ENCODE results near the gene PITRM1. TPM values are rescaled to one million over a fixed set of nuclear protein-coding genes. Genes with fewer than 3 reads are reported as not detected.
A peak's percentile ranks its signal among the peaks of the same experiment; 100 is the strongest.

Gene PITRM1
- polyA plus RNA-seq, 1 donor, result 68.9 TPM

- no peak for DNase-seq
Measured at GRCh38 chr10:3166496-3167290, 5.9 kb downstream of the PITRM1 start.

GRCh38 chr10:3165196-3165595, 7.4 kb downstream of the PITRM1 start:
- DNase-seq, result no peak

- DNase-seq, result no peak
Measured at GRCh38 chr10:3163879-3164278, 8.7 kb downstream of the PITRM1 start.

- no peak for DNase-seq
Measured at GRCh38 chr10:3162533-3162932, 10.0 kb downstream of the PITRM1 start.

GRCh38 chr10:3159152-3159551, 13.4 kb downstream of the PITRM1 start:
- DNase-seq, result no peak

GRCh38 chr10:3154666-3155065, 17.9 kb downstream of the PITRM1 start:
- no peak for DNase-seq

- no peak for DNase-seq
Measured at GRCh38 chr10:3152566-3152935, 20.0 kb downstream of the PITRM1 start.

GRCh38 chr10:3151889-3152565, 20.6 kb downstream of the PITRM1 start:
- no peak for DNase-seq

GRCh38 chr10:3150961-3151360, 21.6 kb downstream of the PITRM1 start:
- no peak for DNase-seq

- no peak for DNase-seq
Measured at GRCh38 chr10:3150366-3150765, 22.2 kb downstream of the PITRM1 start.

- DNase-seq, result no peak
Measured at GRCh38 chr10:3149918-3150317, 22.7 kb downstream of the PITRM1 start.

- DNase-seq, result no peak
Measured at GRCh38 chr10:3148994-3149393, 23.6 kb downstream of the PITRM1 start.

GRCh38 chr10:3148041-3148440, 24.5 kb downstream of the PITRM1 start:
- no peak for DNase-seq

GRCh38 chr10:3147117-3147820, 25.3 kb downstream of the PITRM1 start:
- DNase-seq, result no peak

- no peak for DNase-seq
Measured at GRCh38 chr10:3146289-3146688, 26.3 kb downstream of the PITRM1 start.

- DNase-seq, result no peak
Measured at GRCh38 chr10:3145366-3145765, 27.2 kb downstream of the PITRM1 start.

- no peak for DNase-seq
Measured at GRCh38 chr10:3143791-3144434, 28.7 kb downstream of the PITRM1 start.

- DNase-seq, result no peak
Measured at GRCh38 chr10:3143366-3143765, 29.2 kb downstream of the PITRM1 start.

- DNase-seq, result peak; percentile 40
Measured at GRCh38 chr10:3142146-3142875, 30.3 kb downstream of the PITRM1 start.

- DNase-seq, result no peak
Measured at GRCh38 chr10:3141351-3142005, 31.1 kb downstream of the PITRM1 start.

- DNase-seq, result no peak
Measured at GRCh38 chr10:3140280-3140679, 32.3 kb downstream of the PITRM1 start.
